Measurements from ENCODE around the gene PXK.

PXK gene

DNA sequence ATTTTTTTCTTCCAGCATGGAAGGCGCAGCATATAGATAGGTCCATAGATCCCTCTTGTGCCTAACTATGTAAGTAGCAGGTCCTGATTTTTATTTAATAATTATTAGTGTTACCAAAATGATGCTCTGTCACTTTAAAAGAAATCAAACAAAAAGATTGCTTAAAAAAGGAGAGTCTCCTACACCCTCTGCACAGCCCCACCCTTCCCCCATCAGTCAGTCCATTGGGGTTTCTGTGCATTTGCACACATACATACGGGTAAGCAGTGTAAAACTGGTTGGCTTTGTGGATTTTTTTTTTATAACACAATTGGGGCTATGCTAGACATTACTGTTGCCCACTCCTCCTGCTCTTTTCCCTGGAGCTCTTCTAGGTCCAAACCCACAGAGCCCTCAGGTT lies 33.6 kb upstream of the PXK start:
- no peak overlapping the region for H3K4me3 ChIP-seq (ENCODE audit: low read depth, low read length)
- CTCF ChIA-PET = interaction anchor here (0.6 to 19.9 kb wide), 24 partner anchors 7 to 363 kb away, joined by 3 to 1062 read pairs (median 5); partner anchors contain the start of genes HTD2 and RPP14
- POLR2A ChIA-PET = interaction anchor here (0.5 kb wide), 1 partner anchor 96 kb away, joined by 3 read pairs; no protein-coding TSS in a partner anchor
- no peak for DNase-seq (ENCODE audit: low read depth, low spot score)
- TF ChIP-seq, protein P1, sequence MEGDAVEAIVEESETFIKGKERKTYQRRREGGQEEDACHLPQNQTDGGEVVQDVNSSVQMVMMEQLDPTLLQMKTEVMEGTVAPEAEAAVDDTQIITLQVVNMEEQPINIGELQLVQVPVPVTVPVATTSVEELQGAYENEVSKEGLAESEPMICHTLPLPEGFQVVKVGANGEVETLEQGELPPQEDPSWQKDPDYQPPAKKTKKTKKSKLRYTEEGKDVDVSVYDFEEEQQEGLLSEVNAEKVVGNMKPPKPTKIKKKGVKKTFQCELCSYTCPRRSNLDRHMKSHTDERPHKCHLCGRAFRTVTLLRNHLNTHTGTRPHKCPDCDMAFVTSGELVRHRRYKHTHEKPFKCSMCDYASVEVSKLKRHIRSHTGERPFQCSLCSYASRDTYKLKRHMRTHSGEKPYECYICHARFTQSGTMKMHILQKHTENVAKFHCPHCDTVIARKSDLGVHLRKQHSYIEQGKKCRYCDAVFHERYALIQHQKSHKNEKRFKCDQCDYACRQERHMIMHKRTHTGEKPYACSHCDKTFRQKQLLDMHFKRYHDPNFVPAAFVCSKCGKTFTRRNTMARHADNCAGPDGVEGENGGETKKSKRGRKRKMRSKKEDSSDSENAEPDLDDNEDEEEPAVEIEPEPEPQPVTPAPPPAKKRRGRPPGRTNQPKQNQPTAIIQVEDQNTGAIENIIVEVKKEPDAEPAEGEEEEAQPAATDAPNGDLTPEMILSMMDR (IDR thresholded peaks at IDR 0.05; ENCODE audit: insufficient read depth, low read length, missing control alignments) = no peak

- no peak for DNase-seq (ENCODE audit: low read depth, low spot score)
- TF ChIP-seq, protein P1 (IDR thresholded peaks at IDR 0.05; ENCODE audit: insufficient read depth, low read length, missing control alignments) = peak; percentile 28
- H3K4me3 ChIP-seq (ENCODE audit: low read depth, low read length) = no peak overlapping the region
- ChIA-PET POLR2A (no interaction called here), CTCF (interaction anchor here (0.8 to 19.9 kb wide), 36 partner anchors 8 to 337 kb away, joined by 3 to 1062 read pairs (median 4); partner anchors contain the start of gene ABHD6)
Measured at GRCh38 chr3:58299839-58300516, 32.7 kb upstream of the PXK start.

- TF ChIP-seq, protein P1 (IDR thresholded peaks at IDR 0.05; ENCODE audit: insufficient read depth, low read length, missing control alignments) = peak; percentile 98
- DNase-seq (ENCODE audit: low read depth, low spot score) = peak; percentile 76
- POLR2A ChIA-PET = interaction anchor here (0.9 to 1.8 kb wide), 8 partner anchors 14 to 228 kb away, joined by 3 to 8 read pairs (median 3); partner anchors contain the start of gene PDHB
- H3K4me3 ChIP-seq (ENCODE audit: low read depth, low read length) = peak within 1 kb of the TSS; percentile 84
- CTCF ChIA-PET = interaction anchor here (0.7 to 19.9 kb wide), 80 partner anchors 11 to 466 kb away, joined by 3 to 1062 read pairs (median 5); partner anchors contain the start of genes ACOX2, PDHB and PXK
Measured at GRCh38 chr3:58305882-58306711, 26.6 kb upstream of the PXK start, which contains the start of the genes HTD2 and RPP14. TSS of gene HTD2 (plus strand) at chr3:58306520. CDS start at chr3:58317614, 11,094 bp downstream. TSS of gene RPP14 (plus strand) at chr3:58306245. CDS start at chr3:58310330, 4,085 bp downstream.

DNA sequence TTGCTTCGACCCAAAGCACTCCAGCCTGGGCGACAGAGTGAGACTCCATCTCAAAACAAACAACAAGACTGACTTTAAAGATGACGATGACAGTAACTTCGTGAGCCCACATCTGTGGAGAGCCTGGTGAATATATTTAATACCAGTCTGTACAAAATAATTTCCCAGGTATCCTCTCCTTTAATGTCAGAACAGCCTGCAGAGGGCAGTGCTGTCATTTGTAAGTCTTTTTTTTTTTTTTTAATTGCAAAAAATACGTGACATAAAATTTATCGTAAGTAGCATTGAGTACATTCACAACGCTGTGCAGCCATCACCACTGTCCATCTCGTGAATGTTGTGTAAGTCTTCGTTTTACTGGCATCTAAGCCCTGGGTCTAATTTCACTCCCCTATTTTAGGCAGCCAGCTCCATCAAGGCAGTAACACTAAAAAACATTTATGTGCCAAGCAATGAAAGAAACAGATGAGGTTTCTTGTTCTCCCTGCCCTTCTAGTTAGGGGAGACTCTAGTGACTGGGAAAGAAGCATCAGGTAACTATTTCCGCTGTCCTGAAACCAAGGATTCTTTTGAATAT lies 25.0 kb upstream of the PXK start:
- DNase-seq (ENCODE audit: low read depth, low spot score) = no peak
- ChIA-PET CTCF (interaction anchor here (0.8 to 19.9 kb wide), 42 partner anchors 7 to 389 kb away, joined by 3 to 1062 read pairs (median 9); partner anchors contain the start of genes ACOX2 and PXK), POLR2A (no interaction called here)
- TF ChIP-seq, protein P1 (IDR thresholded peaks at IDR 0.05; ENCODE audit: insufficient read depth, low read length, missing control alignments) = peak; percentile 25
- H3K4me3 ChIP-seq (ENCODE audit: low read depth, low read length) = peak overlapping the region; percentile 84

GRCh38 chr3:58308728-58309127 lies 24.0 kb upstream of the PXK start:
- ChIA-PET CTCF (interaction anchor here (0.8 to 19.9 kb wide), 20 partner anchors 8 to 322 kb away, joined by 3 to 1062 read pairs (median 24); partner anchors contain the start of genes ACOX2 and PDHB), POLR2A (no interaction called here)
- TF ChIP-seq, protein P1 (IDR thresholded peaks at IDR 0.05; ENCODE audit: insufficient read depth, low read length, missing control alignments) = no peak
- H3K4me3 ChIP-seq (ENCODE audit: low read depth, low read length) = no peak overlapping the region
- no peak for DNase-seq (ENCODE audit: low read depth, low spot score)
